ENCODE results near the gene BEGAIN. TPM values are rescaled to one million over a fixed set of nuclear protein-coding genes. Genes with fewer than 3 reads are reported as not detected.

Gene BEGAIN
- total and polyA plus RNA-seq, 2 of the 8 experiments (the other 6 are each of a cell fraction or from before 2014, with no cell fraction given) = 2.9 to 3.0 TPM

- ChIA-PET CTCF (ENCODE audit: partially characterized antibody) (interaction anchor here (1.0 to 3.6 kb wide), 8 partner anchors 9 to 160 kb away, joined by 3 to 14 read pairs (median 4); no protein-coding TSS in a partner anchor), POLR2A (ENCODE audit: partially characterized antibody) (interaction anchor here (1.8 kb wide), 1 partner anchor 63 kb away, joined by 4 read pairs; no protein-coding TSS in a partner anchor)
- H2AK5ac ChIP-seq (ENCODE audit: low read depth, low read length) = peak overlapping the region; percentile 97
- no peak overlapping the region for H2BK20ac ChIP-seq (ENCODE audit: low read length)
- FAIRE-seq (no peak), DNase-seq (ENCODE audit: low read depth in 1 of 2, low spot score in 2 of 2) (no peak)
- no peak overlapping the region for H4K8ac ChIP-seq (ENCODE audit: extremely low read depth, insufficient read depth, low read length)
- WGBS, 2 experiments (ENCODE audit: extremely low coverage in 1 of 2, insufficient coverage in 1 of 2, insufficient read length in 1 of 2, insufficient replicate concordance in 2 of 2, low coverage in 1 of 2, low lambda C conversion rate in 2 of 2, missing lambda C conversion rate in 1 of 2) = 85% methylated on average over 9 of the region's 10 CpGs; no CpG with 5 or more reads in 1 of the 2 experiments
- no peak overlapping the region for H3K27ac ChIP-seq (ENCODE audit: low read depth, low read length)
- 0 out of 7 replicates have a peak overlapping the region, but pooled peaks of 1 of the 4 experiments have one; percentile 31 for H3K9ac ChIP-seq (replicated peaks in 1 of 4; ENCODE audit: extremely low read depth in 1 of 4, low read depth in 3 of 4, low read length in 3 of 4)
- TF ChIP-seq FOSL1 (IDR thresholded peaks at IDR 0.05; ENCODE audit: insufficient read depth, low read depth, low read length) (no peak), CREB1 (IDR thresholded peaks at IDR 0.05) (no peak), ZNF274 (IDR thresholded peaks at IDR 0.05; ENCODE audit: borderline replicate concordance, extremely low read depth, low read length) (no peak), TCF12 (IDR thresholded peaks at IDR 0.05; ENCODE audit: low read depth, low read length) (no peak), SIX5 (IDR thresholded peaks at IDR 0.05; ENCODE audit: low read depth, low read length) (no peak), HDAC6 (IDR thresholded peaks at IDR 0.05; ENCODE audit: low read depth, low read length) (no peak), NRF1 (IDR thresholded peaks at IDR 0.05; ENCODE audit: low read depth, low read length) (no peak), TAF7 (optimal IDR thresholded peaks at IDR 0.05; ENCODE audit: borderline replicate concordance, low read depth, low read length) (no peak), ASH2L (IDR thresholded peaks at IDR 0.05; ENCODE audit: low read length) (no peak), NANOG (IDR thresholded peaks at IDR 0.05; ENCODE audit: insufficient read depth, low read depth, low read length, poor library complexity, severe bottlenecking) (no peak), RXRA (IDR thresholded peaks at IDR 0.05; ENCODE audit: insufficient read depth, low read depth, low read length) (no peak)
- TF ChIP-seq, protein P1, sequence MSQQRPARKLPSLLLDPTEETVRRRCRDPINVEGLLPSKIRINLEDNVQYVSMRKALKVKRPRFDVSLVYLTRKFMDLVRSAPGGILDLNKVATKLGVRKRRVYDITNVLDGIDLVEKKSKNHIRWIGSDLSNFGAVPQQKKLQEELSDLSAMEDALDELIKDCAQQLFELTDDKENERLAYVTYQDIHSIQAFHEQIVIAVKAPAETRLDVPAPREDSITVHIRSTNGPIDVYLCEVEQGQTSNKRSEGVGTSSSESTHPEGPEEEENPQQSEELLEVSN (IDR thresholded peaks at IDR 0.05) = no peak
- H2AFZ ChIP-seq (ENCODE audit: low read length) = no peak overlapping the region
- no peaks in the 10 kb centered on the region; a peak in 1 of 7 replicates for H3K4me1 ChIP-seq (replicated peaks in 1 of 4; ENCODE audit: control insufficient read depth in 3 of 4, insufficient read depth in 4 of 4, low read length in 3 of 4)
- peak overlapping the region; percentile 48; the same call in 1 of the 2 replicates for H2BK15ac ChIP-seq (ENCODE audit: low read length)
- H3K4ac ChIP-seq (replicated peaks; ENCODE audit: insufficient read length, low read depth, low read length) = no peak overlapping the region
- no peaks in the 10 kb centered on the region for H3K23me2 ChIP-seq (ENCODE audit: low read depth, low read length)
- peak overlapping the region; percentile 62; the same call in 1 of the 2 replicates for H3K18ac ChIP-seq (ENCODE audit: extremely low read depth, low read length)
- no peak overlapping the region for H3K4me2 ChIP-seq (ENCODE audit: insufficient read depth in 1 of 2, low read depth in 2 of 2, low read length in 2 of 2)
- H3K79me1 ChIP-seq (ENCODE audit: low read depth, low read length) = no peaks in the 10 kb centered on the region
- no peak overlapping the region for H2BK12ac ChIP-seq (ENCODE audit: low read depth, low read length)
- no peaks in the 10 kb centered on the region for H3K27me3 ChIP-seq (replicated peaks in 1 of 4; ENCODE audit: control insufficient read depth in 3 of 4, extremely low read depth in 1 of 4, insufficient read depth in 3 of 4, low read length in 3 of 4)
- no peak overlapping the region; the same call in 1 of the 2 replicates for H2BK5ac ChIP-seq (ENCODE audit: low read depth, low read length)
- H3K4me3 ChIP-seq (ENCODE audit: extremely low read depth in 1 of 4, insufficient read depth in 2 of 4, low read depth in 3 of 4, low read length in 4 of 4) = no peak overlapping the region
- H3K36me3 ChIP-seq (ENCODE audit: control insufficient read depth in 2 of 4, insufficient read depth in 4 of 4, low read length in 3 of 4) = no peaks in the 10 kb centered on the region
- no peak overlapping the region for H4K91ac ChIP-seq (replicated peaks; ENCODE audit: insufficient read length, low read length)
- no peak overlapping the region for H2BK120ac ChIP-seq (replicated peaks; ENCODE audit: low read depth, low read length)
- no peak overlapping the region for H3K14ac ChIP-seq (ENCODE audit: insufficient read length)
- H3K79me2 ChIP-seq (ENCODE audit: control insufficient read depth in 1 of 2, insufficient read depth in 2 of 2, low read length in 2 of 2) = no peaks in the 10 kb centered on the region
- no peak overlapping the region for H4K5ac ChIP-seq (ENCODE audit: insufficient read length, low read depth, low read length)
- no peak overlapping the region for H3K23ac ChIP-seq (ENCODE audit: insufficient read length)
- no peak overlapping the region for H3K56ac ChIP-seq (replicated peaks; ENCODE audit: insufficient read length, low read depth, low read length)
- H3K9me3 ChIP-seq (ENCODE audit: insufficient read depth in 2 of 2, low read depth in 1 of 2, low read length in 1 of 2) = peaks cover 0 to 6% of the 10 kb centered on the region in 2 experiments; a peak in 1 of 4 replicates
- H4K20me1 ChIP-seq (replicated peaks in 1 of 2; ENCODE audit: control insufficient read depth in 1 of 2, insufficient read depth in 2 of 2, low read length in 2 of 2) = peaks cover 0 to 2% of the 10 kb centered on the region in 2 experiments
Measured at GRCh38 chr14:100502622-100503220, 84.5 kb downstream of the BEGAIN start.

Measured in H1 (cell line).